Esophagus squamous epithelium (tissue), 4 donors: ENCODE data around the gene MBNL2.

Source experiments
- POLR2A ChIP-seq, 4 donors: fragments of 450-650 bp; IDR thresholded peaks; one replicate each; pipeline ENCODE4 v1.6.1; 2017; ENCODE audit warnings: antibody characterized with exemption in 4 of 4, mild to moderate bottlenecking in 4 of 4, moderate library complexity in 3 of 4
- TF ChIP-seq, protein P1 (sequence below), 6 experiments: fragments of 450-650 bp in 4 of 6; fragments of 200-600 bp in 2 of 6; sonication (generic) in 2 of 6; IDR thresholded peaks; one replicate each; pipeline ENCODE4 v1.5.1; 2016 to 2019; ENCODE audit warnings: antibody characterized with exemption in 6 of 6, mild to moderate bottlenecking in 4 of 6, moderate library complexity in 4 of 6

DNA sequence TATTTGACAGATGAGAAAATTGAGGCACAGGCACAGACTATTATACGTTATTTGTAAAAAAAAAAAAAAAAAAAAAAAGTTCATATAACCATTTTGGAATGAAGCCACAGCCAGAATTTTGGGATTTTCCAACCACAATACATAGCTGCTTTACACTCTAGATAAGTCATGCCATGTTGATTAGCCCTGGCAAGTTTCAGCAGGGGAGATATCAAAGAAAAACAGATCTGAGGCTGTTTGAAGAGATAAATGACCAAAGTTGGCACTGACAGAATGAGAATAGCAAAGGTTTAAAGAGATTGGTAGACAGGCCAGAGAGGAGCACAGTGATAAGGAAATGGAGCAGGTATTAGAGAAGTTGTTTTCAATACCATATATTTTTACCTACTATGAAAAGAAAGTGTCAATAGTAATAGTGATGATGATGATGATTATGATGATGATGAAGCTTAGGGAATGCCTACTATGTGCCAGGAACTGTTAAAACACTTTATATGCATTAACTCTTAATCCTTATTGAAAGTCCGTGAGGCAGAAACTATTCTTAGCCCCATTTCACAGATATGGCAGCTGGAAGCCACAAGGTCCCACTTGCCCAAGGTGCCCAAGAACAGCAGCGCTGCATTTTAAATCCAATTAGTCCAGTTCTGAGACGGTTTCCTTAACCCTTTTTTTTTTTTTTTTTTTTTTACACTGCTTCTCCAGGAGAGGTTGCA lies 105.5 kb downstream of the MBNL2 start:
- TF ChIP-seq, protein P1, sequence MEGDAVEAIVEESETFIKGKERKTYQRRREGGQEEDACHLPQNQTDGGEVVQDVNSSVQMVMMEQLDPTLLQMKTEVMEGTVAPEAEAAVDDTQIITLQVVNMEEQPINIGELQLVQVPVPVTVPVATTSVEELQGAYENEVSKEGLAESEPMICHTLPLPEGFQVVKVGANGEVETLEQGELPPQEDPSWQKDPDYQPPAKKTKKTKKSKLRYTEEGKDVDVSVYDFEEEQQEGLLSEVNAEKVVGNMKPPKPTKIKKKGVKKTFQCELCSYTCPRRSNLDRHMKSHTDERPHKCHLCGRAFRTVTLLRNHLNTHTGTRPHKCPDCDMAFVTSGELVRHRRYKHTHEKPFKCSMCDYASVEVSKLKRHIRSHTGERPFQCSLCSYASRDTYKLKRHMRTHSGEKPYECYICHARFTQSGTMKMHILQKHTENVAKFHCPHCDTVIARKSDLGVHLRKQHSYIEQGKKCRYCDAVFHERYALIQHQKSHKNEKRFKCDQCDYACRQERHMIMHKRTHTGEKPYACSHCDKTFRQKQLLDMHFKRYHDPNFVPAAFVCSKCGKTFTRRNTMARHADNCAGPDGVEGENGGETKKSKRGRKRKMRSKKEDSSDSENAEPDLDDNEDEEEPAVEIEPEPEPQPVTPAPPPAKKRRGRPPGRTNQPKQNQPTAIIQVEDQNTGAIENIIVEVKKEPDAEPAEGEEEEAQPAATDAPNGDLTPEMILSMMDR (IDR thresholded peaks at IDR 0.05), result no peak
- no peak for TF ChIP-seq POLR2A (IDR thresholded peaks at IDR 0.05)
